Type B pancreatic cell (in vitro differentiated cells): ENCODE data around the gene RIMBP2. TPM values are rescaled to one million over a fixed set of nuclear protein-coding genes. Genes with fewer than 3 reads are reported as not detected.

ENCODE experiments used
- DNase-seq: peaks from one replicate; pipeline ENCODE4 v3.0.0; 2021; ENCODE audit warnings: mixed read lengths; ENCODE audit not compliant: unreplicated experiment; ENCODE audit errors: extremely low spot score
- H3K27ac Mint-ChIP-seq: 2 replicates; pipeline ENCODE4 v1.8.0; 2021; ENCODE audit warnings: mild to moderate bottlenecking, mixed read lengths
- H3K27me3 Mint-ChIP-seq: 2 replicates; pipeline ENCODE4 v1.8.0; 2021; ENCODE audit warnings: mixed read lengths
- H3K36me3 Mint-ChIP-seq: 2 replicates; pipeline ENCODE4 v1.8.0; 2021; ENCODE audit warnings: mixed read lengths
- H3K4me1 Mint-ChIP-seq: one replicate; pipeline ENCODE4 v1.8.0; 2021; ENCODE audit warnings: mixed read lengths; ENCODE audit not compliant: unreplicated experiment
- H3K4me3 Mint-ChIP-seq: 2 replicates; pipeline ENCODE4 v1.8.0; 2021; ENCODE audit warnings: mild to moderate bottlenecking, mixed read lengths
- H3K9me3 Mint-ChIP-seq: 2 replicates; pipeline ENCODE4 v1.8.0; 2021; ENCODE audit warnings: mixed read lengths
- total RNA-seq: library from RNA; stranded (reverse); gene quantifications from 2 replicates; pipeline ENCODE4 v1.2.1, GENCODE V29; 2021; ENCODE audit warnings: low replicate concordance
- TF ChIP-seq, protein P1 (sequence below): fragments of 200-600 bp; sonication (generic); conservative IDR thresholded peaks from 2 replicates; pipeline ENCODE4 v1.5.0; 2021; ENCODE audit warnings: antibody characterized with exemption, mild to moderate bottlenecking

Gene RIMBP2
- total RNA-seq, 1 donor from 2014 or later: 23.7 TPM

DNA sequence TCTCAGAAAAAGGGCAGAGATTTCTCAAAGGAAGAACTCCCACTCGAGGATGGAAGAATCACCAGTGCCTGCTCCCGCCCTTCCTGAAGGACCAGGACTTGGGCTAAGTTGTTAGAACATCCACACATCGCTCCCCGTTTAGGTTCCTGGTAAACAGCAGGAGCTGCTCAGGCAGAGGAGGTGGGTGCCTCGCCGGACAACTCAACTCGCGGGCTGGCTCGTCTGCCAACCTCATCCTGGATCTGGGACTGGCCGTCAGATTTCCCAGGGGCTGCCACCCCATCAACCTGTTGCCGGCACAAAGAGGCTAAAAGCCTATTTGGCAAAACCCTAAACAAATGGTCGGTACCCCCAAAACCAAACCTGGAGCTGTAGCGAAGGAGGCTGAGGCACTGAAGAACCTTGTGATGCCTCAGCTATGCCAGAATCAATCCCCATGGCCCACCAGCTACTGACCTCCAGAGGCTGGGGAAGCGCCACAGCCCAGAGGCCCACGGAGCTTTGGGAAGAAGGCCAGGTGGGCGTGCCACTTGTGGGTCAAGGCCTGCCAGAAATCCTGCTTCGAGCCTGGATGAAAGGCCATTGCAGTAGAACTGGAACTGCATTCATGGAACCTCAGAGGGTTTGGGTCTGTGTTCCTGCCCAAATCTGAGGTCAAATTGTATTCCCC lies 42.9 kb downstream of the RIMBP2 start:
- Mint-ChIP-seq H3K27ac (no peak overlapping the region), H3K4me1 (peaks cover 8% of the 10 kb centered on the region), H3K4me3 (no peak overlapping the region), H3K27me3 (no peaks in the 10 kb centered on the region), H3K36me3 (peaks cover 4% of the 10 kb centered on the region), H3K9me3 (peaks cover 5% of the 10 kb centered on the region)
- TF ChIP-seq, protein P1, sequence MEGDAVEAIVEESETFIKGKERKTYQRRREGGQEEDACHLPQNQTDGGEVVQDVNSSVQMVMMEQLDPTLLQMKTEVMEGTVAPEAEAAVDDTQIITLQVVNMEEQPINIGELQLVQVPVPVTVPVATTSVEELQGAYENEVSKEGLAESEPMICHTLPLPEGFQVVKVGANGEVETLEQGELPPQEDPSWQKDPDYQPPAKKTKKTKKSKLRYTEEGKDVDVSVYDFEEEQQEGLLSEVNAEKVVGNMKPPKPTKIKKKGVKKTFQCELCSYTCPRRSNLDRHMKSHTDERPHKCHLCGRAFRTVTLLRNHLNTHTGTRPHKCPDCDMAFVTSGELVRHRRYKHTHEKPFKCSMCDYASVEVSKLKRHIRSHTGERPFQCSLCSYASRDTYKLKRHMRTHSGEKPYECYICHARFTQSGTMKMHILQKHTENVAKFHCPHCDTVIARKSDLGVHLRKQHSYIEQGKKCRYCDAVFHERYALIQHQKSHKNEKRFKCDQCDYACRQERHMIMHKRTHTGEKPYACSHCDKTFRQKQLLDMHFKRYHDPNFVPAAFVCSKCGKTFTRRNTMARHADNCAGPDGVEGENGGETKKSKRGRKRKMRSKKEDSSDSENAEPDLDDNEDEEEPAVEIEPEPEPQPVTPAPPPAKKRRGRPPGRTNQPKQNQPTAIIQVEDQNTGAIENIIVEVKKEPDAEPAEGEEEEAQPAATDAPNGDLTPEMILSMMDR: no peak
- DNase-seq: no peak

DNA sequence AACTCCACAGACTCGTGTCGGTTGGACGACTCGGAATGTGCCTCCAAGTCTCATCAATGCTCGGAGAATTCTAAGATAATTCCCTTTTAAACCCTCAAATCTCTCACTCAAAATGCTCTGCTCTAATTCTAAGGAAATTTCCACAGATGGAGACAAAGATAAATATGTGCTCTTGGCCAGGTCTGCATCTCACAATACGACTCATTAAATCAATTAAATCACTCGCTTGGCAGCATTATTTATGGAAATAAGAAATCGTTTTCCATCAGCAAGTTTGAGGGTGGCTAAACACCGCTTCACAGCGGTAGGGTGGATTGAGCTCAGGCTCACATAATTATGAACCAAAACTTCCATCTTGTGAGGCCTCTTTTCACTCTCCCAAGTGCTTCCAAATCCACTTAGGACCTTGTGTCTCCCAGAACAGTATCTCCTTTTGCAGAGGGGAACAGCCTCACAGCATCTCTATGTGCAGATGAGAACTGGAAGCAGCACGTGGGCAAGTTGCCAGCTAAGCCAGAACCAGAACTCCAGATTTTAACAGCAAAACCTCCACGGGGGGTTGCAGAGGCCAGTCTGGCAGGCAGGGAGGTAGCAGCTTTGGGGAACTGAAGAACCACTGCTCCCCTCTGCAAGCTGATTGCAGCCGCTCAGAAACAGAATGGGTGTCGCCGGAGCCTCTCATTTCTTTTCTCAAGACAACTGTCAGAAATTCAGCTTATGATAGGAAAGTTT lies 43.8 kb downstream of the RIMBP2 start:
- Mint-ChIP-seq H3K9me3 (peaks cover 6% of the 10 kb centered on the region), H3K4me3 (no peak overlapping the region), H3K4me1 (peaks cover 5% of the 10 kb centered on the region), H3K27ac (no peak overlapping the region), H3K27me3 (no peaks in the 10 kb centered on the region), H3K36me3 (peaks cover 4% of the 10 kb centered on the region)
- TF ChIP-seq, protein P1: no peak
- DNase-seq: no peak

DNA sequence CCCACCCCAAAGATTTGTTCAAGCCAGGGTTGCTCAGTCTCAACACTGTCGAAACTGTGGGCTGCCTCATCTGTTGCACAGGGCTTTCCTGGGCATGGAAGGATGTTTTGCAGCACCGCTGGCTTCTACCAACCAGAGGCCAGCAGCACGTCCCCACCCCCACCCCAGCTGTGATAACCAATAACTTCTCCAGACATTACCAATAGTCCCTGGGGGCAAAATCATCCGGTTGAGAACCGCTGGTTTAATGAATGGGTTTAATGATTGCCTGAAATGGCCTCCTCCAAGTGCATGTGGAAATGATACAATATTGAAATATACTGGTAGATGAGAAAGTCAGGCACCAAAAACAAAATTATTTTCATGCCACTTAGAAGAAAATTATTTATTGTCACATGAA lies 44.5 kb downstream of the RIMBP2 start:
- peak overlapping the region; percentile 30 for H3K4me3 Mint-ChIP-seq
- no peaks in the 10 kb centered on the region for H3K27me3 Mint-ChIP-seq
- peak overlapping the region; percentile 57 for H3K27ac Mint-ChIP-seq
- H3K9me3 Mint-ChIP-seq: peaks cover 9% of the 10 kb centered on the region
- no peak for DNase-seq
- peaks cover 4% of the 10 kb centered on the region for H3K36me3 Mint-ChIP-seq
- TF ChIP-seq, protein P1: no peak
- peaks cover 8% of the 10 kb centered on the region for H3K4me1 Mint-ChIP-seq

DNA sequence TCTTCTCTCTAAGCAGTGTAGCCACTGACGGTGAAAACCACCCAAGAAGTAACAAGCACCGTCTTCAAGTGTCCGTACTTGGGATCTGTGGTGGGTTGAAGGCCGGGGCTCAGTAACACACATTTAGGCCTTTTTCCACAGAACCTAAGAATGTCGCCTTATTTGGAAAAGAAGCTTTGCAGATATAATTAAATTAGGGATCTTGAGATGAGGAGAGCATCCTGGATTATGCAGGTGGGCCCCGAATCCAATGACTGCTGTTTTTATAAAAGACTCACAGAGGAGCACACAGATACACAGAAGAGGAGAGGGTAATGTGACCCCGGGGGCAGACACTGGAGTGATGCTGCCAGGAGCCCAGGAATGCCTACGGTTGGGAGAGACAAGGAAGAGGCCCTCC lies 46.3 kb downstream of the RIMBP2 start:
- Mint-ChIP-seq H3K9me3 (peaks cover 9% of the 10 kb centered on the region), H3K27me3 (no peaks in the 10 kb centered on the region), H3K4me3 (no peak overlapping the region), H3K4me1 (peaks cover 16% of the 10 kb centered on the region), H3K27ac (no peak overlapping the region), H3K36me3 (peaks cover 4% of the 10 kb centered on the region)
- DNase-seq: no peak
- TF ChIP-seq, protein P1: no peak

DNA sequence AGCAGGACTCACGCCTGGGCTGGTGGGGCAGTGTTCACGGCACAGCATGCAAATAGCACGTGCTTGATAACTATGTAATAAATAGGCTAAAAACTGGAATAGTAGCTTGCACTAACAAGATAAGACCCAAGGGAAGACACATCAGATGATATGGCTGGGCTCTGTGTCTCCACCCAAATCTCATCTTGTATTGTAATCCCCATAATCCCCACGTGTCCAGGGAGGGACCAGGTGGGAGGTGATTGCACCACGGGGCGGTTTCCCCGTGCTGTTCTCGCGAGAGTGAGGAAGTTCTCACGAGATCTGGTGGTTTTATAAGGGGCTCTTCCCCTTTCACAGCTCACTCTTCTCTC lies 46.9 kb downstream of the RIMBP2 start:
- DNase-seq: no peak
- no peaks in the 10 kb centered on the region for H3K27me3 Mint-ChIP-seq
- peaks cover 4% of the 10 kb centered on the region for H3K36me3 Mint-ChIP-seq
- H3K27ac Mint-ChIP-seq: no peak overlapping the region
- H3K9me3 Mint-ChIP-seq: peaks cover 12% of the 10 kb centered on the region
- TF ChIP-seq, protein P1: no peak
- peaks cover 16% of the 10 kb centered on the region for H3K4me1 Mint-ChIP-seq
- no peak overlapping the region for H3K4me3 Mint-ChIP-seq
